COLO829 (cell line): Measurements from ENCODE around the gene SUGT1.
"Not testable (repeated sequence)": the region's sequence is repeated elsewhere in the genome, so short reads cannot be mapped to it uniquely, and the experiment has no call there.

Source experiments
- DNase-seq: peaks from one replicate; pipeline ENCODE4 v3.0.0; 2012; ENCODE audit warnings: low spot score

The SUGT1 gene

GRCh38 chr13:52669677-52670076, 17.0 kb downstream of the SUGT1 start:
- no peak for DNase-seq

GRCh38 chr13:52670726-52671125, 18.1 kb downstream of the SUGT1 start:
- no peak for DNase-seq

- no peak for DNase-seq
These were observed 20.8 kb downstream of the SUGT1 start for GRCh38 chr13:52673465-52673864.

GRCh38 chr13:52677823-52678222, 25.2 kb downstream of the SUGT1 start:
- no peak for DNase-seq

- DNase-seq: not testable (repeated sequence)
These were observed 33.2 kb downstream of the SUGT1 start for GRCh38 chr13:52685806-52686205.

- no peak for DNase-seq
These were observed 33.7 kb downstream of the SUGT1 start for GRCh38 chr13:52686376-52686775.

- no peak for DNase-seq
These were observed 43.2 kb downstream of the SUGT1 start for GRCh38 chr13:52695856-52696255.

GRCh38 chr13:52696566-52696965, 43.9 kb downstream of the SUGT1 start:
- DNase-seq: no peak

- no peak for DNase-seq
These were observed 49.3 kb downstream of the SUGT1 start for GRCh38 chr13:52701728-52702465.

GRCh38 chr13:52703482-52703881, 50.8 kb downstream of the SUGT1 start:
- no peak for DNase-seq

- no peak for DNase-seq
These were observed 53.4 kb downstream of the SUGT1 start for GRCh38 chr13:52706081-52706480.

- peak; percentile 25 for DNase-seq
These were observed 54.7 kb downstream of the SUGT1 start for GRCh38 chr13:52707375-52707774.

GRCh38 chr13:52708266-52708665, 55.6 kb downstream of the SUGT1 start:
- not testable (repeated sequence) for DNase-seq

- DNase-seq: no peak
These were observed 58.6 kb downstream of the SUGT1 start for GRCh38 chr13:52711286-52711685.

GRCh38 chr13:52712385-52712784, 59.7 kb downstream of the SUGT1 start:
- no peak for DNase-seq

- no peak for DNase-seq
These were observed 61.3 kb downstream of the SUGT1 start for GRCh38 chr13:52713894-52714293.

GRCh38 chr13:52720904-52721303, 68.3 kb downstream of the SUGT1 start:
- not testable (repeated sequence) for DNase-seq

GRCh38 chr13:52721356-52721755, 68.7 kb downstream of the SUGT1 start:
- DNase-seq: not testable (repeated sequence)

- DNase-seq: no peak
These were observed 70.5 kb downstream of the SUGT1 start for GRCh38 chr13:52723181-52723580.

GRCh38 chr13:52725302-52725701, 72.7 kb downstream of the SUGT1 start:
- DNase-seq: no peak

GRCh38 chr13:52726258-52726657, 73.6 kb downstream of the SUGT1 start:
- DNase-seq: no peak

- DNase-seq: no peak
These were observed 81.5 kb downstream of the SUGT1 start for GRCh38 chr13:52734075-52734623.

GRCh38 chr13:52736891-52737290, 84.3 kb downstream of the SUGT1 start:
- no peak for DNase-seq

- DNase-seq: no peak
These were observed 84.8 kb downstream of the SUGT1 start for GRCh38 chr13:52737451-52737850.
